PC-9 (cell line): ENCODE data around the gene AP2S1.

Experiments
- EZH2 ChIP-seq: fragments of 200-600 bp; sonication (generic); IDR thresholded peaks from 2 replicates; pipeline ENCODE4 v1.8.0; 2017; ENCODE audit warnings: antibody characterized with exemption, low read depth
- TF ChIP-seq, protein P1 (sequence below): fragments of 200-600 bp; sonication (generic); conservative IDR thresholded peaks from 2 replicates; pipeline ENCODE4 v1.6.1; 2017; ENCODE audit warnings: mixed run types, antibody characterized with exemption, mild to moderate bottlenecking, moderate library complexity

DNA sequence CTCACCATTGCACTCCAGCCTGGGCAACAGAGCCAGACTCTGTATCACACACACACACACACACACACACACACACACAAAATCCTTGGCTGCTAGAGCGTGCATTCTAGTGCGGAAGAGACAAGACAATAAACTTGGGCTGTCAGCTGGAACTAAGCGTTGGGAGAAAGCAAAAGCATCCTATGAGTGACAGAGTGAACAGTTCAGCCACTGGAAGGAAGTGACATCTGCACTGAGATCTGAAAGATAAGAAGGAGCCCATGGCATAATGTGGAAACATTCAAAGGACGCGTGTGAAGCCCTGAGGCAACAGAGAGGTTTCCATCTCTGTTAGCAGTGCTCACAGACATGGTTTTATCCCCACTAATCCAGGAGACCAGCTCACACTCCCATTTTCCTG is 58.7 kb downstream of the AP2S1 start:
- TF ChIP-seq, protein P1, sequence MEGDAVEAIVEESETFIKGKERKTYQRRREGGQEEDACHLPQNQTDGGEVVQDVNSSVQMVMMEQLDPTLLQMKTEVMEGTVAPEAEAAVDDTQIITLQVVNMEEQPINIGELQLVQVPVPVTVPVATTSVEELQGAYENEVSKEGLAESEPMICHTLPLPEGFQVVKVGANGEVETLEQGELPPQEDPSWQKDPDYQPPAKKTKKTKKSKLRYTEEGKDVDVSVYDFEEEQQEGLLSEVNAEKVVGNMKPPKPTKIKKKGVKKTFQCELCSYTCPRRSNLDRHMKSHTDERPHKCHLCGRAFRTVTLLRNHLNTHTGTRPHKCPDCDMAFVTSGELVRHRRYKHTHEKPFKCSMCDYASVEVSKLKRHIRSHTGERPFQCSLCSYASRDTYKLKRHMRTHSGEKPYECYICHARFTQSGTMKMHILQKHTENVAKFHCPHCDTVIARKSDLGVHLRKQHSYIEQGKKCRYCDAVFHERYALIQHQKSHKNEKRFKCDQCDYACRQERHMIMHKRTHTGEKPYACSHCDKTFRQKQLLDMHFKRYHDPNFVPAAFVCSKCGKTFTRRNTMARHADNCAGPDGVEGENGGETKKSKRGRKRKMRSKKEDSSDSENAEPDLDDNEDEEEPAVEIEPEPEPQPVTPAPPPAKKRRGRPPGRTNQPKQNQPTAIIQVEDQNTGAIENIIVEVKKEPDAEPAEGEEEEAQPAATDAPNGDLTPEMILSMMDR = no peak
- TF ChIP-seq EZH2 = no peak
